ENCODE data around the gene TRAF3IP3.

- no peak for TF ChIP-seq CTCF (IDR thresholded peaks at IDR 0.05)
- no peak for TF ChIP-seq EZH2 (IDR thresholded peaks at IDR 0.05; ENCODE audit: borderline replicate concordance, insufficient read depth, low read depth, low read length, poor library complexity, severe bottlenecking)
These were observed 12.5 kb downstream of the TRAF3IP3 start for GRCh38 chr1:209768354-209768774.
